OCI-LY1 (cell line): ENCODE data around the gene NHSL2.

ENCODE experiments used
- H2AFZ ChIP-seq: fragments of 200-600 bp; sonication (generic), shearing (Covaris generic); 2 replicates; pipeline ENCODE4 v1.6.0; 2014; ENCODE audit warnings: antibody characterized with exemption, mild to moderate bottlenecking, low read length
- H3F3A ChIP-seq: fragments of 200-600 bp; sonication (generic), shearing (Covaris generic); 2 replicates; pipeline ENCODE4 v1.6.0; 2014; ENCODE audit warnings: mild to moderate bottlenecking, antibody characterized with exemption, low read length, moderate library complexity; ENCODE audit not compliant: insufficient read depth
- H3K27ac ChIP-seq: fragments of 200-600 bp; sonication (generic); 2 replicates; pipeline ENCODE4 v1.5.1; 2014; ENCODE audit warnings: low read length, mixed run types, mild to moderate bottlenecking, low read depth; ENCODE audit not compliant: poor library complexity, severe bottlenecking
- H3K27me3 ChIP-seq: fragments of 200-600 bp; sonication (generic); 2 replicates; pipeline ENCODE4 v1.6.0; 2014; ENCODE audit warnings: antibody characterized with exemption, mild to moderate bottlenecking, low read length, moderate library complexity; ENCODE audit not compliant: insufficient read depth
- H3K36me3 ChIP-seq: fragments of 200-600 bp; sonication (generic); 2 replicates; pipeline ENCODE4 v1.6.1; 2014; ENCODE audit warnings: mild to moderate bottlenecking, antibody characterized with exemption, low read length, moderate library complexity, mixed read lengths; ENCODE audit not compliant: insufficient read depth
- H3K4me1 ChIP-seq: fragments of 200-600 bp; sonication (generic); 2 replicates; pipeline ENCODE4 v1.5.1; 2014; ENCODE audit warnings: mild to moderate bottlenecking, low read length, moderate library complexity; ENCODE audit not compliant: insufficient read depth, severe bottlenecking
- H3K4me2 ChIP-seq: fragments of 200-600 bp; sonication (generic), shearing (Covaris generic); 2 replicates; pipeline ENCODE4 v1.6.1; 2014; ENCODE audit warnings: low read length
- H3K4me3 ChIP-seq: fragments of 200-600 bp; sonication (generic); 2 replicates; pipeline ENCODE4 v1.5.1; 2014; ENCODE audit warnings: low read length, low read depth, mild to moderate bottlenecking, mixed read lengths; ENCODE audit not compliant: poor library complexity, severe bottlenecking
- H3K79me2 ChIP-seq: fragments of 200-600 bp; shearing (Covaris generic); 2 replicates; pipeline ENCODE4 v1.6.1; 2016; ENCODE audit warnings: mixed run types, low read length, mixed read lengths; ENCODE audit not compliant: insufficient read depth
- H3K9ac ChIP-seq: fragments of 200-600 bp; sonication (generic), shearing (Covaris generic); 2 replicates; pipeline ENCODE4 v1.6.1; 2014; ENCODE audit warnings: mild to moderate bottlenecking, low read length, mixed read lengths
- H3K9me2 ChIP-seq: fragments of 200-600 bp; sonication (generic), shearing (Covaris generic); 2 replicates; pipeline ENCODE4 v1.6.1; 2014; ENCODE audit warnings: low read depth, mild to moderate bottlenecking, low read length, mixed read lengths
- H3K9me3 ChIP-seq: fragments of 200-600 bp; shearing (Covaris generic); 2 replicates; pipeline ENCODE4 v1.6.1; 2014; ENCODE audit warnings: low read length, mixed read lengths
- H4K20me1 ChIP-seq: fragments of 200-600 bp; sonication (generic), shearing (Covaris generic); 2 replicates; pipeline ENCODE4 v1.6.0; 2016; ENCODE audit warnings: mild to moderate bottlenecking, low read length; ENCODE audit not compliant: insufficient read depth
- EZH2 ChIP-seq: fragments of 200-600 bp; sonication (generic), shearing (Covaris generic); IDR thresholded peaks from 2 replicates; pipeline ENCODE4 v1.8.0; 2017; ENCODE audit warnings: borderline replicate concordance, mixed run types, mild to moderate bottlenecking, antibody characterized with exemption, low read length, moderate library complexity, mixed read lengths
- TF ChIP-seq, protein P1 (sequence below): fragments of 200-600 bp; sonication (generic), shearing (Covaris generic); IDR thresholded peaks from 2 replicates; pipeline ENCODE4 v1.5.1; 2017; ENCODE audit warnings: mild to moderate bottlenecking, antibody characterized with exemption, low read length, moderate library complexity, mixed read lengths

Gene NHSL2

DNA sequence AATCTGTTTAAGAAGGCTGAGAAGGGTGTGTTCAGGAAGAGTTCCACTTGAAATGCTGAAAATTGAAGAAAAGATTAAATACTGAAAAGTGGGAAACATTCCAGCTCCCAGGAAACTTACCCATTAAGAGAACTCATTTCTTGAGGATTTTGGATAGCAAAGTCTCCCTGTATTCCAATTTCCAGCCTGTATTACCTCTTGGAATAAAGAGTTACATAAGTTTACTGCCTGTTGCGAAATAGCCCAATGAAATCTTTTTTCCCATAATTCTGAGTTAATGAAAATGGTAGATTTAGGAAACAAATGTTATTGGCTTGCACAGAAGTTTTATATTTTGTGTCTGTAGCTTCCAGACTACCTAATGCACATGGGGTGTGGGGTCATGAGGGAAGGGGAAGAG is 12.0 kb downstream of the NHSL2 start:
- no peaks in the 10 kb centered on the region for H3K27me3 ChIP-seq
- H3K27ac ChIP-seq: no peak overlapping the region
- TF ChIP-seq, protein P1, sequence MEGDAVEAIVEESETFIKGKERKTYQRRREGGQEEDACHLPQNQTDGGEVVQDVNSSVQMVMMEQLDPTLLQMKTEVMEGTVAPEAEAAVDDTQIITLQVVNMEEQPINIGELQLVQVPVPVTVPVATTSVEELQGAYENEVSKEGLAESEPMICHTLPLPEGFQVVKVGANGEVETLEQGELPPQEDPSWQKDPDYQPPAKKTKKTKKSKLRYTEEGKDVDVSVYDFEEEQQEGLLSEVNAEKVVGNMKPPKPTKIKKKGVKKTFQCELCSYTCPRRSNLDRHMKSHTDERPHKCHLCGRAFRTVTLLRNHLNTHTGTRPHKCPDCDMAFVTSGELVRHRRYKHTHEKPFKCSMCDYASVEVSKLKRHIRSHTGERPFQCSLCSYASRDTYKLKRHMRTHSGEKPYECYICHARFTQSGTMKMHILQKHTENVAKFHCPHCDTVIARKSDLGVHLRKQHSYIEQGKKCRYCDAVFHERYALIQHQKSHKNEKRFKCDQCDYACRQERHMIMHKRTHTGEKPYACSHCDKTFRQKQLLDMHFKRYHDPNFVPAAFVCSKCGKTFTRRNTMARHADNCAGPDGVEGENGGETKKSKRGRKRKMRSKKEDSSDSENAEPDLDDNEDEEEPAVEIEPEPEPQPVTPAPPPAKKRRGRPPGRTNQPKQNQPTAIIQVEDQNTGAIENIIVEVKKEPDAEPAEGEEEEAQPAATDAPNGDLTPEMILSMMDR: no peak
- TF ChIP-seq EZH2: no peak
- H3K9ac ChIP-seq: no peak overlapping the region
- H3K4me1 ChIP-seq: no peaks in the 10 kb centered on the region
- no peaks in the 10 kb centered on the region for H4K20me1 ChIP-seq
- no peaks in the 10 kb centered on the region for H3F3A ChIP-seq
- H2AFZ ChIP-seq: no peak overlapping the region
- no peaks in the 10 kb centered on the region for H3K36me3 ChIP-seq
- no peak overlapping the region for H3K4me2 ChIP-seq
- H3K4me3 ChIP-seq: no peak overlapping the region
- H3K79me2 ChIP-seq: no peaks in the 10 kb centered on the region
- no peaks in the 10 kb centered on the region for H3K9me2 ChIP-seq
- no peaks in the 10 kb centered on the region for H3K9me3 ChIP-seq

DNA sequence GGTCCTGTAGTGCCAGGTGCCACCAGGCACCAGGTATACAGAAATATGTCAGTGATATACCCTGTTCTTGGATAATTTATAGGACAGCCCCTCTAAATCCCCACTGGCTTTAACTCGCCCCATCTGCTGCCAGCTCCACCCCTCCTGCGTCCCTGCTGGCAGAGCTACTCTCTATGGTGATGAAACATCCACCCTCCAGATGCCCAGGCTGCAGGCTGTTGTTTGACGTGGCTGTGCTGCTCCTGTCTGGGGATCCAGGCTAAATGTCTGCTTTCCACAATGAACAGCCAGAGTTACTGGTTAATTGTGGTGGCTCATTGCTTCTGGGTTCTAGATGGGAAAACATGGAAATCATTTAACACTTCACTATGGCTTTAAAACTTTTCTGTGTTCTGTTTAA is 12.9 kb downstream of the NHSL2 start:
- no peak overlapping the region for H2AFZ ChIP-seq
- H3K9me2 ChIP-seq: no peaks in the 10 kb centered on the region
- H3K9me3 ChIP-seq: no peaks in the 10 kb centered on the region
- no peak overlapping the region for H3K9ac ChIP-seq
- TF ChIP-seq, protein P1: no peak
- no peak for TF ChIP-seq EZH2
- no peaks in the 10 kb centered on the region for H3F3A ChIP-seq
- H3K4me2 ChIP-seq: no peak overlapping the region
- no peaks in the 10 kb centered on the region for H3K79me2 ChIP-seq
- H3K4me1 ChIP-seq: no peaks in the 10 kb centered on the region
- H4K20me1 ChIP-seq: no peaks in the 10 kb centered on the region
- no peak overlapping the region for H3K4me3 ChIP-seq
- H3K27ac ChIP-seq: no peak overlapping the region
- H3K36me3 ChIP-seq: no peaks in the 10 kb centered on the region
- H3K27me3 ChIP-seq: no peaks in the 10 kb centered on the region

DNA sequence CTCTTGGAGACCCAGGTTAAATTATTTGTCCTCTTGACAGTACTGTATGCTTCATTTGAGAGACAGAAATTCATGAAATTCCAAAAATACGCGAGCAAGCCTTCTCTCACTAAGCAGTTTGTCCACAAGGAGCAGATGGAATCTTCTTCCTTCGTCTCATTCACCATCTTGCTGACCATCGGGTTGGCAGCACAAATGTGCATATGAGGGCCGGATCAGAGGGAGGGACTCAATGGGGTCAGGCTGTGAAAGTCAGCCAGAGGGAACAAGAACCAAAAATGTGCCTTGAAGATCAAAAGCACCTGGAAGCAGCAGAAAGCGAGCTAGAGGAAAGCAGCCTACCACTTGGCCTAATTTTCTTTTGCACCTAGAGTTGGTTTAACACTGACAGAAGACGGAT is 16.4 kb downstream of the NHSL2 start:
- no peaks in the 10 kb centered on the region for H3K9me3 ChIP-seq
- no peaks in the 10 kb centered on the region for H4K20me1 ChIP-seq
- H3K79me2 ChIP-seq: no peaks in the 10 kb centered on the region
- no peaks in the 10 kb centered on the region for H3K9me2 ChIP-seq
- no peaks in the 10 kb centered on the region for H3F3A ChIP-seq
- no peaks in the 10 kb centered on the region for H3K36me3 ChIP-seq
- H3K4me3 ChIP-seq: no peak overlapping the region
- H2AFZ ChIP-seq: no peak overlapping the region
- no peak overlapping the region for H3K9ac ChIP-seq
- no peak for TF ChIP-seq EZH2
- TF ChIP-seq, protein P1: no peak
- no peaks in the 10 kb centered on the region for H3K27me3 ChIP-seq
- H3K4me1 ChIP-seq: no peaks in the 10 kb centered on the region
- H3K27ac ChIP-seq: no peak overlapping the region
- H3K4me2 ChIP-seq: no peak overlapping the region
